ENCODE measurements around the gene CLCN7. TPM values are rescaled to one million over a fixed set of nuclear protein-coding genes. Genes with fewer than 3 reads are reported as not detected.

Gene CLCN7
- total and polyA plus RNA-seq, 2 experiments from 2014 or later: 17.4 to 53.8 TPM

GRCh38 chr16:1461146-1461545 is 13.7 kb downstream of the CLCN7 start:
- no peak for DNase-seq (ENCODE audit: low spot score)
- peaks cover 4% of the 10 kb centered on the region for H4K20me1 ChIP-seq (replicated peaks; ENCODE audit: insufficient read depth)
- H3K4me2 ChIP-seq: no peak overlapping the region
- no peaks in the 10 kb centered on the region for H3F3A ChIP-seq (replicated peaks; ENCODE audit: low read depth)
- no peak overlapping the region for H3K27ac ChIP-seq (ENCODE audit: low read depth)
- no peak overlapping the region for H3K27ac Mint-ChIP-seq
- no peaks in the 10 kb centered on the region for H3K27me3 Mint-ChIP-seq (ENCODE audit: insufficient read depth, low read depth, poor library complexity)
- H3K9me3 Mint-ChIP-seq: no peaks in the 10 kb centered on the region
- no peaks in the 10 kb centered on the region; the same call in 1 of the 2 replicates for H3K79me2 ChIP-seq (replicated peaks; ENCODE audit: insufficient read depth)
- H3K36me3 ChIP-seq (ENCODE audit: insufficient read depth): no peaks in the 10 kb centered on the region
- H3K27me3 ChIP-seq (ENCODE audit: insufficient read depth): no peaks in the 10 kb centered on the region
- H2AFZ ChIP-seq: no peak overlapping the region
- no peaks in the 10 kb centered on the region; the same call in 2 of the 3 replicates for H3K4me1 Mint-ChIP-seq
- H3K4me1 ChIP-seq (ENCODE audit: insufficient read depth): no peaks in the 10 kb centered on the region
- H3K4me3 ChIP-seq: no peak overlapping the region
- H3K36me3 Mint-ChIP-seq (ENCODE audit: low read depth): peaks cover 8% of the 10 kb centered on the region
- TF ChIP-seq POLR2AphosphoS5 (IDR thresholded peaks at IDR 0.05; ENCODE audit: low read depth): no peak
- no peak overlapping the region for H3K4me3 Mint-ChIP-seq
- no peaks in the 10 kb centered on the region for H3K9me2 ChIP-seq (ENCODE audit: insufficient read depth)
- ATAC-seq: no peak

DNA sequence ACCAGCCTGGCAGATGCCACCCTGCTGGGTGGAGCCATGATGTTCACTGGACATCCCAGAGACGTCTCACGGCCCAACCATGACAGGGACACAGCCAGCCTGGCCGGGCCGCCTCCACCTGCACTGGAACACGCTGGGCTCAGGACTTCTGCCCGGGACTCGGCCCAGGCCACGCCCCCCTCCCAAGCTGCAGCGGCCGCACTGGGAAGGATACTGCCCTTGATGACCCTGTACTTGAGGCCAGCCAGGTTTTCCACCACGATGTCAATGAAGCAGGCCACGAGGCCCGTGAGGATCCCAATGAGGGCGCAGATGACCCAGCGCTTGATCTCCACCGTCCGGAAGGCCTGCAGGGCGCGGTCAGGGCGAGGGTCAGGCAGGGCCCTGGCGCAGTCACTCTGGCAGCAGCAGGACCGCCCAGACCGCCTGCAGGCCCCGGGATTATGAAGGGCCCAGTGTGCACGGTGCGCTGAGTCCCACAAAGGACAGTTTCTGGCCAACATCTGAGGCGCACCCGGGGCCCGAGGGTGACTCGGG is 14.2 kb downstream of the CLCN7 start:
- Mint-ChIP-seq H3K4me1 (no peaks in the 10 kb centered on the region; the same call in 2 of the 3 replicates), H3K4me3 (no peak overlapping the region), H3K9me3 (no peaks in the 10 kb centered on the region), H3K27ac (no peak overlapping the region), H3K27me3 (ENCODE audit: insufficient read depth, low read depth, poor library complexity) (no peaks in the 10 kb centered on the region), H3K36me3 (ENCODE audit: low read depth) (peaks cover 8% of the 10 kb centered on the region)
- Histone ChIP-seq H3F3A (replicated peaks; ENCODE audit: low read depth) (no peaks in the 10 kb centered on the region), H4K20me1 (replicated peaks; ENCODE audit: insufficient read depth) (peaks cover 4% of the 10 kb centered on the region), H3K36me3 (ENCODE audit: insufficient read depth) (no peaks in the 10 kb centered on the region), H3K27ac (ENCODE audit: low read depth) (no peak overlapping the region), H3K4me3 (no peak overlapping the region), H3K4me1 (ENCODE audit: insufficient read depth) (no peaks in the 10 kb centered on the region), H3K27me3 (ENCODE audit: insufficient read depth) (no peaks in the 10 kb centered on the region), H3K4me2 (no peak overlapping the region), H3K9me2 (ENCODE audit: insufficient read depth) (no peaks in the 10 kb centered on the region), H2AFZ (no peak overlapping the region), H3K79me2 (replicated peaks; ENCODE audit: insufficient read depth) (no peaks in the 10 kb centered on the region; the same call in 1 of the 2 replicates)
- DNase-seq (ENCODE audit: low spot score) (no peak), ATAC-seq (no peak)
- no peak for TF ChIP-seq ZNF462 (CRISPR knock-in tag; IDR thresholded peaks at IDR 0.05)
- no peak for TF ChIP-seq ZNF114 (CRISPR knock-in tag; IDR thresholded peaks at IDR 0.05)
- no peak for TF ChIP-seq ZNF331 (CRISPR knock-in tag; IDR thresholded peaks at IDR 0.05; ENCODE audit: low read depth)
- no peak for TF ChIP-seq NANOG (IDR thresholded peaks at IDR 0.05; ENCODE audit: borderline replicate concordance)
- TF ChIP-seq CTCF (conservative IDR thresholded peaks at IDR 0.05; ENCODE audit: low read depth in 2 of 2): no peak

Measured in GM23338 (cell line).